A673 (cell line): ENCODE data around the gene DNMT3L.

Experiments
- EZH2 ChIP-seq: fragments of 200-600 bp; sonication (generic); IDR thresholded peaks from 2 replicates; pipeline ENCODE4 v1.6.1; 2017; ENCODE audit warnings: borderline replicate concordance, low read depth, mild to moderate bottlenecking, mixed read lengths, antibody characterized with exemption, low read length; ENCODE audit not compliant: poor library complexity, severe bottlenecking
- TF ChIP-seq, protein P1 (sequence below): fragments of 300-800, 200-600 bp; sonication (generic); conservative IDR thresholded peaks from 2 replicates; pipeline ENCODE4 v1.5.1; 2017; ENCODE audit warnings: low read depth, mild to moderate bottlenecking, antibody characterized with exemption, low read length, moderate library complexity, mixed read lengths

DNA sequence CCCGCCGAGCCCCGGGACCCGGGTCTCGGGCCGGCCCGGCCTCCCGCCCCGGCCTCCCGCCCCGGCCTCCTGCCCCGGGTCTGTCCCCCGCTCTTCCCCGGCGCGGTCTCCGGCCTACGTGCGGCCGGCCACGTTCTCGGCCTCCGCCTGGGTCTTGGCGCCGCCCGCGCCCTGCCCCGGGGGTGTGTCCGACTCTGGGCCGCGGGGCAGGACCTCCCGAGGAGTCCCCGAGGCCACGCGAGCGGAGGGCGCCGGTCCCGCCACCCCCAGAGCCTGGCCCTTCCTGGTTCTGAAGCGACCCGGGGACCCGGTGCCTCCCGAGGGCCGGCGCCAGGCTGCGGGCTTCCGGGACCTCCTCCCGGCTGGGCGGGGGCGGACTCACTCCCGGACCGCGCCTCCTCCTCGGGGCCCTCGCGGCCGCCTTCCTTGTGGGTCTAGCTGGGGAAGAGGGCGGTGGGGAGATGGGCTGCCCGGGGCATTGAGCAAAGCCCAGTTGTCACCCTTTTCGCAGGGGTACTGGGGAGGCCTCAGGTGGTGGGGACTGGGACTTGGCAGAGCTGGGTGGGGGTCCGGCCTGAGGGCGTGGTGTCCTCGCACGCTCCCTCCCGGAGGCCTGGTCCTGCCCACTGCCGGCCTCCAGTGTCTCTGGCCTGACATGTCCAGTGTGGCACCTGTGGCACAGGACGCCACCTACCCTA is 38.7 kb upstream of the DNMT3L start:
- TF ChIP-seq, protein P1, sequence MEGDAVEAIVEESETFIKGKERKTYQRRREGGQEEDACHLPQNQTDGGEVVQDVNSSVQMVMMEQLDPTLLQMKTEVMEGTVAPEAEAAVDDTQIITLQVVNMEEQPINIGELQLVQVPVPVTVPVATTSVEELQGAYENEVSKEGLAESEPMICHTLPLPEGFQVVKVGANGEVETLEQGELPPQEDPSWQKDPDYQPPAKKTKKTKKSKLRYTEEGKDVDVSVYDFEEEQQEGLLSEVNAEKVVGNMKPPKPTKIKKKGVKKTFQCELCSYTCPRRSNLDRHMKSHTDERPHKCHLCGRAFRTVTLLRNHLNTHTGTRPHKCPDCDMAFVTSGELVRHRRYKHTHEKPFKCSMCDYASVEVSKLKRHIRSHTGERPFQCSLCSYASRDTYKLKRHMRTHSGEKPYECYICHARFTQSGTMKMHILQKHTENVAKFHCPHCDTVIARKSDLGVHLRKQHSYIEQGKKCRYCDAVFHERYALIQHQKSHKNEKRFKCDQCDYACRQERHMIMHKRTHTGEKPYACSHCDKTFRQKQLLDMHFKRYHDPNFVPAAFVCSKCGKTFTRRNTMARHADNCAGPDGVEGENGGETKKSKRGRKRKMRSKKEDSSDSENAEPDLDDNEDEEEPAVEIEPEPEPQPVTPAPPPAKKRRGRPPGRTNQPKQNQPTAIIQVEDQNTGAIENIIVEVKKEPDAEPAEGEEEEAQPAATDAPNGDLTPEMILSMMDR = no peak
- TF ChIP-seq EZH2 = no peak
